HG03469 (cell line): ENCODE data around the gene ME3.
"Not testable (repeated sequence)": the region's sequence is repeated elsewhere in the genome, so short reads cannot be mapped to it uniquely, and the experiment has no call there.

ENCODE experiments used
- ATAC-seq: cut with Tn5 transposase; IDR thresholded peaks from one replicate; pipeline ENCODE4 v1.9.1; 2021; ENCODE audit warnings: mild to moderate bottlenecking, moderate library complexity, moderate number of reproducible peaks; ENCODE audit not compliant: unreplicated experiment

The ME3 gene

GRCh38 chr11:86444981-86445380 lies 227.4 kb downstream of the ME3 start:
- ATAC-seq = no peak

- no peak for ATAC-seq
These were observed 229.0 kb downstream of the ME3 start for GRCh38 chr11:86443415-86443814.

GRCh38 chr11:86442827-86443226 lies 229.6 kb downstream of the ME3 start:
- ATAC-seq = no peak

GRCh38 chr11:86442420-86442819 lies 230.0 kb downstream of the ME3 start:
- ATAC-seq = no peak

GRCh38 chr11:86440843-86441242 lies 231.6 kb downstream of the ME3 start:
- no peak for ATAC-seq

- ATAC-seq = no peak
These were observed 232.1 kb downstream of the ME3 start for GRCh38 chr11:86440305-86440716.

- ATAC-seq = no peak
These were observed 233.7 kb downstream of the ME3 start for GRCh38 chr11:86438685-86439084.

GRCh38 chr11:86435711-86436110 lies 236.7 kb downstream of the ME3 start:
- ATAC-seq = no peak

- ATAC-seq = not testable (repeated sequence)
These were observed 238.9 kb downstream of the ME3 start for GRCh38 chr11:86433361-86434095.

- no peak for ATAC-seq
These were observed 241.2 kb downstream of the ME3 start for GRCh38 chr11:86431258-86431657.

- no peak for ATAC-seq
These were observed 245.0 kb downstream of the ME3 start for GRCh38 chr11:86427441-86427840.

- not testable (repeated sequence) for ATAC-seq
These were observed 248.9 kb downstream of the ME3 start for GRCh38 chr11:86423488-86423887.

GRCh38 chr11:86422371-86422770 lies 250.0 kb downstream of the ME3 start:
- no peak for ATAC-seq

- no peak for ATAC-seq
These were observed 250.5 kb downstream of the ME3 start for GRCh38 chr11:86421946-86422345.

GRCh38 chr11:86418917-86419316 lies 253.5 kb downstream of the ME3 start:
- no peak for ATAC-seq

- ATAC-seq = no peak
These were observed 253.9 kb downstream of the ME3 start for GRCh38 chr11:86418513-86418912.

GRCh38 chr11:86418106-86418505 lies 254.3 kb downstream of the ME3 start:
- no peak for ATAC-seq

GRCh38 chr11:86416951-86417350 lies 255.5 kb downstream of the ME3 start:
- not testable (repeated sequence) for ATAC-seq

GRCh38 chr11:86416494-86416893 lies 255.9 kb downstream of the ME3 start:
- no peak for ATAC-seq

GRCh38 chr11:86415026-86415425 lies 257.4 kb downstream of the ME3 start:
- no peak for ATAC-seq

GRCh38 chr11:86414032-86414431 lies 258.4 kb downstream of the ME3 start:
- no peak for ATAC-seq

GRCh38 chr11:86408845-86409244 lies 263.6 kb downstream of the ME3 start:
- ATAC-seq = no peak

- ATAC-seq = no peak
These were observed 269.0 kb downstream of the ME3 start for GRCh38 chr11:86403458-86403857.
